NCI-H345 treated with DMSO at 0.1 percent for 48 hours (cell line): ENCODE measurements around the gene CAPN13.

Experiments used
- DNase-seq: peaks from one replicate; lab custom pipeline; 2025; ENCODE audit not compliant: unreplicated experiment; lab: John Stamatoyannopoulos, UW

Gene CAPN13

DNA sequence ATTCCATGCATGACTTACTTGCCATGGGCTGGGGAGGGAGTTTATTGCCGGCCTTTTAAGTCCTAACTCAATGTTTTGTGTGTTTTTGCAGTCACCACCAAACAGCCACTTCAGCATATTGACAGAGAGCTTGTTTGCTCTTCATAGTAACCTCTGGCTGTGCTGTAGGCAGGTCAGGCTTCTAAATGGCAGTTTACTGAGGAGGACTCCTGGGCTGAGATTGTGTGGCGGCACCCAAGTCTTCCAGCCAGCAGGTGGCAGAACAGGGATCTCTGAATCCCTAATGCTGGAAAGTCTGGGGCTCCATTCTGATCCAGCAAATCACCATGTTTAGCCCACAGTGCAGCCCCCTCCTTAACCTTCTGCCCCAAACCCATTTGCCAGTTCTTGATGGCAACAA is 121.2 kb downstream of the CAPN13 start:
- DNase-seq: peak; percentile 87

- DNase-seq: no peak
These were observed 122.2 kb downstream of the CAPN13 start for GRCh38 chr2:30684996-30685395.

- no peak for DNase-seq
These were observed 122.7 kb downstream of the CAPN13 start for GRCh38 chr2:30684516-30684915.

DNA sequence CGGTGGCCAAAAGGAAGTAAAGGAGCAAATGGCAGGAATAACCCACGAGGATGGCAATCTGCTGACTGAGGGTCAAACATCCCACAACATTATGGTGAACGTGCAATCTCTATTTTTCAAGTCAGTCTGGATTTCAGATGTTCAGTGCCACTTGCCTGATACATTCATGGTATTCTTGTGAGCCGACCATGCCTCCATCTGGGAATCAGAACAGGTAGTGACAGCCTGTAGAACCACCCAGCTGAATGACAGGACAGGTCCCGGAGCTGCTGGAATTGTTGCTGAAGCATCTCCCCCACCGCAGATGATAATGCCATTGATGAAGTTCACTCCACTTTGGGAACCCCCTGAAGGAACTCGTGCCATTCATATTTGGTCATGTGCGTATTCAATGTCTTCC is 123.2 kb downstream of the CAPN13 start:
- no peak for DNase-seq

GRCh38 chr2:30683236-30683956 is 123.8 kb downstream of the CAPN13 start:
- DNase-seq: no peak

DNA sequence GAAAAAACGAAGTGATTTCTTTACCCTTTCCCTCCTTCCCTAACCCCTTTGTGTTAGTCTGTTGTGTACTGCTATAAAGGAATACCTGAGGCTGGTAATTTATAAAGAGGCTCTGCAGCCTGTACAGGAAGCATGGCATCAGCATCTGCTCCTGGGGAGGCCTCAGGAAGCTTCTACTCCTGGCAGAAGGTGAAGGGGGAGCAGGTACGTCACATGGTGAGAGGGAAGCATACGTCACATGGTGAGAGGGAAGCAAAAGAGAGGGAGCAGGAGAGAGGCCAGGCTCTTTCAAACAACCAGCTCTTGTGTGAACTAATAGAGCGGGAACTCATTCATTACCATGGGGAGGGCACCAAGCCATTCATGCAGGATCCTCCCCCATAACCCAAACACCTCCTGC is 126.2 kb downstream of the CAPN13 start:
- no peak for DNase-seq

DNA sequence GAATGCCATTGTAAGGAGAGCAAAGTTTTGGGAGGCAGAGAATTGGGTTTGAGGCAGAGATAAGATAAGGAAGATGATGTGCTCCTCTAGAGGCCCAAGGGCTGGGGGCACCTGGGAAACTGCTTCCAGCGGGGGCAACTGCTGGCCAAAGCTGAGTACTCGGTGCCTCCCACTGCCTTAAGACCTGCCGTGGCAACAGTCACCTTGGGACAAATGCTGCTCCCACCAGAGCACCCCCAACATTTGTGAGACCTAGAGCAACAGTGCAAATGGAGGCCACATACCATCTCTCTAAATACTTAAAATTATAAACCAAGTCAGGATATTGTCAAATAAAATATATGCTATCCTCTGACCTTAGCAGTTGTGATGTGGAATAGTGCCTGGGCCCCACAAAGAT is 127.1 kb downstream of the CAPN13 start:
- no peak for DNase-seq

DNA sequence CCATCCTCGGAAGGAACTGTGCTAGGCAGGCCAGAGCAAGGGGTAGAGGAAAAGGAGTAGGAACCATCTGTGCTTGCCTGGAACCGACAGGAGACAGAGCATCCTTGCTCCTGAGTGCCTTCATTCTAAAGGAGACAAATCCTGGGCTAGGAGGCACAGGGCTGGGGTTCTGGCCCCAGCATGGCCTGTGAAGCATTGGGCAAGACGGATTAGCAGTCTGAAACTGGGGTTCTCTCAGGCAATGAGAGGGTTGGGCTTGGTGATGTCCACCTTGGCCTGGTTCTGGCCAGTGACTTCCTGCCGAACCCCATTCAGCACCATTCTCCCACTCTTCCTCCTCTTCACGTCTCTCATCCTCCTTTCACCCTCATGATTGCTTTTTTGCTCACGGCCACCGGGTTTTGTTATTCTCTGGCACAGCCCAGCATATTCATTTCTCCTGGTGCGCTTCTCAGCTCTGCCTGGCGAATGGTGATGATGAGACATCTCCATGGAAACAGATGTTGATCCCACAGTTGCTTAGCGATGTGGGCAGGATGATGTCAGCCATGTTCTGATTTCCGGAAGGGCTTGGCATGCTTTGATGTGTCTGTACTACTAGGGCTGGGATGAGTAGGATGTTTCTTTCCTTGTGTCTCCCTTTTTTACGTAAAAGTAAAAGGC is 127.7 kb downstream of the CAPN13 start:
- DNase-seq: no peak

GRCh38 chr2:30678410-30679137 is 128.7 kb downstream of the CAPN13 start:
- DNase-seq: no peak

GRCh38 chr2:30677861-30678385 is 129.3 kb downstream of the CAPN13 start:
- no peak for DNase-seq

DNA sequence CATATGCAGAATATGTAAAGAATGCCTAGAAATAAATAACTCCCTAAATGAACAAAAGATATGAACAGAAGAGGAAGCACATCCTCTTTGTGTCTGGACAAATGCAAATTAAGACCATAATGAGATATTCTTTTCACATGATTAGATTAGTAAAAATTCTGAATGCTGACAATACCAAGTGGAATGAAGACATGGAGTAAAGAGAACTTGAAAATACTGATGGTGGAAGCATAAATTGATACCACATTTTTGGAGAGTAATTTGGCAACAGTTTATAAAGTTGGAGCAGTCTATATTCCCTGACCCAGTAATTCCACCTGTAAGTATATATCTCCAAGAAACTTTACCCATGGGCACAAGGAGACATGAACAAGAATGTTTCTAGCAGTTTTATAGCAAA is 130.0 kb downstream of the CAPN13 start:
- no peak for DNase-seq

DNA sequence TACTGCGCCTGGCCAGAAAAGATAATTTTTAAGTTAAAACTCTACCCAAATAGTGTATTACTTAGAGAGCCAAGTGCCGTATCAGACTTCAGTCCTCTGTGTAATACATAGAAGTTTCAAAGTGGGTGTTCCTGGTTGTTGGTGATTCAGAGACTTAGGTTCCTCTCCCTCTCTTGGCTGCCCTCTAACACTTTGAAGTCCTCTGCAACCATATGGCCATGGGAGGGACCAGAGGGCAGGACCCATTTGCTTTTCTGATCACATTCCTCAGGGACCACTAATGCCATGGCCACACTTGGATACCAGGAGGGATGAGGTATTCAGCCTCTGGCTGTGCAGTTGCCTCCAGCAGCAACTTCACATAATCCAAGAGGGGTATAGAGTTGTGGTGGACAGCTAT is 131.5 kb downstream of the CAPN13 start:
- no peak for DNase-seq

DNA sequence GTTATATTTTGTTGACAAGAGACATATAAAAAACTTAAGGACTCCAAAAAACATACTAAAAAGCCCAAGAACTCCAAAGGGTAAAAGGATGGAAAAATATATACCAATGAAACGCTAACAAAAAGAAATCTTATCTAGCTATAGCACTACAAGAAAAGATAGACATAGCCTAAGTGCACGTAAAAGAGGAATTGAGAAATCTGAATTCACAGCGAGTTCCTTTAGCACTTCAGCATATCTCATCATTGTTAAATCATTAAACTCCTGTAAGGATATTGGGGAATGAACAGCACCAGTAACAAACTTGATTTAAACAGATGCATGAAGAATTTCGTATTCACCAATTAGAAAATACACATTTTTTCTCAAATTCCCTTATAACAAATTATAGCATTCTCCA is 134.1 kb downstream of the CAPN13 start:
- DNase-seq: no peak
